H9 (cell line): Measurements from ENCODE around the gene RPEL1. TPM values are rescaled to one million over a fixed set of nuclear protein-coding genes. Genes with fewer than 3 reads are reported as not detected.

ENCODE experiments used
- DNase-seq: peaks from one replicate; pipeline ENCODE4 v3.0.0-alpha.2; 2017
- H2AFZ ChIP-seq: one replicate; pipeline ENCODE4 v1.6.1; 2013; ENCODE audit warnings: mild to moderate bottlenecking, low read length, control low read depth, moderate library complexity
- H2AK5ac ChIP-seq: 2 replicates; pipeline ENCODE4 v1.6.1; 2013; ENCODE audit warnings: low read length, control low read depth, mixed read lengths; ENCODE audit not compliant: insufficient read length
- H2BK120ac ChIP-seq: one replicate; pipeline ENCODE4 v1.6.1; 2013; ENCODE audit warnings: low read depth, mild to moderate bottlenecking, low read length, control low read depth, inconsistent platforms; ENCODE audit not compliant: poor library complexity, severe bottlenecking
- H2BK12ac ChIP-seq: 2 replicates; pipeline ENCODE4 v1.6.1; 2013; ENCODE audit warnings: low read length, control low read depth, mixed read lengths, low read depth; ENCODE audit not compliant: insufficient read length
- H2BK15ac ChIP-seq: 2 replicates; pipeline ENCODE4 v1.6.1; 2013; ENCODE audit warnings: low read depth, low read length, control low read depth
- H2BK20ac ChIP-seq: one replicate; pipeline ENCODE4 v1.6.1; 2013; ENCODE audit warnings: low read depth, mild to moderate bottlenecking, low read length, control low read depth, inconsistent platforms; ENCODE audit not compliant: poor library complexity, severe bottlenecking
- H2BK5ac ChIP-seq: 2 replicates; pipeline ENCODE4 v1.6.1; 2013; ENCODE audit warnings: low read length, control low read depth, mixed read lengths; ENCODE audit not compliant: insufficient read length
- H3K14ac ChIP-seq: 2 replicates; pipeline ENCODE4 v1.6.1; 2013; ENCODE audit warnings: low read length, control low read depth; ENCODE audit not compliant: insufficient read depth
- H3K18ac ChIP-seq: 2 replicates; pipeline ENCODE4 v1.6.1; 2013; ENCODE audit warnings: low read depth, mild to moderate bottlenecking, mixed read lengths, low read length, control low read depth; ENCODE audit not compliant: insufficient read length
- H3K23ac ChIP-seq: 2 replicates; pipeline ENCODE4 v1.6.1; 2013; ENCODE audit warnings: low read length, control low read depth, mixed read lengths, low read depth; ENCODE audit not compliant: insufficient read length
- H3K23me2 ChIP-seq: 2 replicates; pipeline ENCODE4 v1.6.1; 2013; ENCODE audit warnings: low read depth, mild to moderate bottlenecking, mixed read lengths, low read length, control low read depth; ENCODE audit not compliant: insufficient read length, poor library complexity, severe bottlenecking
- H3K27ac ChIP-seq: 2 replicates; pipeline ENCODE4 v1.5.1; 2013; ENCODE audit warnings: low read length, control low read depth, mixed read lengths, low read depth; ENCODE audit not compliant: insufficient read length
- H3K27me3 ChIP-seq: 2 replicates; pipeline ENCODE4 v1.6.1; 2013; ENCODE audit warnings: low read length, control low read depth, inconsistent platforms; ENCODE audit not compliant: insufficient read depth
- H3K4ac ChIP-seq: 2 replicates; pipeline ENCODE4 v1.6.1; 2013; ENCODE audit warnings: low read depth, mild to moderate bottlenecking, control low read depth, inconsistent platforms, low read length, moderate library complexity
- H3K4me1 ChIP-seq: 2 replicates; pipeline ENCODE4 v1.6.1; 2013; ENCODE audit warnings: low read length, control low read depth, inconsistent platforms; ENCODE audit not compliant: insufficient read depth
- H3K4me2 ChIP-seq: 2 replicates; pipeline ENCODE4 v1.6.1; 2013; ENCODE audit warnings: low read length, control low read depth, mixed read lengths; ENCODE audit not compliant: insufficient read length, insufficient read depth
- H3K56ac ChIP-seq: 2 replicates; pipeline ENCODE4 v1.6.1; 2013; ENCODE audit warnings: low read depth, mild to moderate bottlenecking, mixed read lengths, low read length, control low read depth; ENCODE audit not compliant: insufficient read length
- H3K79me1 ChIP-seq: 2 replicates; pipeline ENCODE4 v1.6.1; 2013; ENCODE audit warnings: low read depth, mild to moderate bottlenecking, moderate library complexity, low read length, control low read depth, inconsistent platforms; ENCODE audit not compliant: insufficient read depth, poor library complexity, severe bottlenecking
- H3K79me2 ChIP-seq: 2 replicates; pipeline ENCODE4 v1.6.1; 2013; ENCODE audit warnings: low read length, control low read depth, inconsistent platforms; ENCODE audit not compliant: insufficient read depth
- H3K9ac ChIP-seq: 2 replicates; pipeline ENCODE4 v1.6.1; 2013; ENCODE audit warnings: low read length, control low read depth, mixed read lengths; ENCODE audit not compliant: insufficient read length; ENCODE audit errors: extremely low read depth
- H3K9me3 ChIP-seq: one replicate; pipeline ENCODE4 v1.6.1; 2013; ENCODE audit warnings: low read depth, low read length, inconsistent platforms; ENCODE audit not compliant: control insufficient read depth
- H3T11ph ChIP-seq: one replicate; pipeline ENCODE4 v1.6.1; 2013; ENCODE audit warnings: mild to moderate bottlenecking, low read length, control low read depth, inconsistent platforms
- H4K20me1 ChIP-seq: one replicate; pipeline ENCODE4 v1.6.1; 2013; ENCODE audit not compliant: control insufficient read depth, insufficient read length, insufficient read depth
- H4K5ac ChIP-seq: 2 replicates; pipeline ENCODE4 v1.6.1; 2013; ENCODE audit warnings: low read depth, mild to moderate bottlenecking, mixed read lengths, low read length, control low read depth; ENCODE audit not compliant: insufficient read length
- H4K8ac ChIP-seq: replicated peaks from 2 replicates; pipeline ENCODE4 v1.6.1; 2013; ENCODE audit warnings: low read length, control low read depth, mixed read lengths, low read depth; ENCODE audit not compliant: insufficient read length
- H4K91ac ChIP-seq: 2 replicates; pipeline ENCODE4 v1.6.1; 2013; ENCODE audit warnings: low read depth, mild to moderate bottlenecking, moderate library complexity, mixed read lengths, low read length, control low read depth; ENCODE audit not compliant: insufficient read length
- H3K27ac Mint-ChIP-seq, 3 experiments: 2 replicates in 2 of 3; 3 replicates in 1 of 3; pipeline ENCODE4 v1.8.0; 2020 to 2021; ENCODE audit warnings: mixed read lengths in 3 of 3, mild to moderate bottlenecking in 1 of 3, moderate library complexity in 1 of 3
- H3K27me3 Mint-ChIP-seq: 2 replicates; pipeline ENCODE4 v1.8.0; 2021; ENCODE audit warnings: low read depth, mild to moderate bottlenecking, moderate library complexity, mixed read lengths
- H3K36me3 Mint-ChIP-seq, 3 experiments: 2 replicates in 2 of 3; 3 replicates in 1 of 3; pipeline ENCODE4 v1.8.0; 2020 to 2021; ENCODE audit warnings: low read depth in 3 of 3, mixed read lengths in 3 of 3; ENCODE audit not compliant: insufficient read depth in 1 of 3
- H3K4me1 Mint-ChIP-seq, 2 experiments: 2 replicates each; pipeline ENCODE4 v1.8.0; 2020; ENCODE audit warnings: mixed read lengths in 2 of 2
- H3K4me3 Mint-ChIP-seq, 2 experiments: 2 replicates in 1 of 2; 3 replicates in 1 of 2; pipeline ENCODE4 v1.8.0; 2020 to 2021; ENCODE audit warnings: mild to moderate bottlenecking in 2 of 2, mixed read lengths in 2 of 2, moderate library complexity in 1 of 2
- H3K9me3 Mint-ChIP-seq, 2 experiments: 2 replicates in 1 of 2; 3 replicates in 1 of 2; pipeline ENCODE4 v1.8.0; 2020; ENCODE audit warnings: mild to moderate bottlenecking in 2 of 2, mixed read lengths in 2 of 2, moderate library complexity in 1 of 2
- CTCF ChIP-seq: fragments of 200-600 bp; sonication (generic); conservative IDR thresholded peaks from 3 replicates; pipeline ENCODE4 v1.8.0; 2021; ENCODE audit warnings: antibody characterized with exemption, mild to moderate bottlenecking
- WGBS: extraction: QIAGEN DNeasy Blood & Tissue Kit; methylation state at CpG from one replicate; pipeline ENCODE4 v1.1.7; 2013; ENCODE audit warnings: missing lambda C conversion rate, low lambda C conversion rate, mixed read lengths; ENCODE audit not compliant: insufficient read length; ENCODE audit errors: extremely low coverage; 5-methylcytosine and 5-hydroxymethylcytosine counted together
- total RNA-seq: library from RNA; stranded (reverse); gene quantifications from 2 replicates; pipeline ENCODE4 v1.2.1, GENCODE V29; 2021

Gene RPEL1
- total RNA-seq, 1 experiment from 2014 or later: 0.13 TPM

GRCh38 chr10:103256613-103257012, 10.9 kb downstream of the RPEL1 start:
- peaks cover 4% of the 10 kb centered on the region for H3K27me3 Mint-ChIP-seq
- no peak overlapping the region for H3K4me2 ChIP-seq
- no peak overlapping the region for H2AK5ac ChIP-seq
- H2BK120ac ChIP-seq: no peak overlapping the region
- H3K14ac ChIP-seq: no peak overlapping the region
- no CpG with 5 or more reads among the region's 1 CpG for WGBS
- peaks cover 3 to 5% of the 10 kb centered on the region in 2 experiments; a peak in 1 of 4 replicates for H3K4me1 Mint-ChIP-seq
- H3K9ac ChIP-seq: no peak overlapping the region
- H3K27ac Mint-ChIP-seq: no peak overlapping the region
- no peaks in the 10 kb centered on the region for H3K4me1 ChIP-seq
- peaks cover 7 to 14% (median 14%) of the 10 kb centered on the region in 3 experiments; a peak in 6 of 7 replicates for H3K36me3 Mint-ChIP-seq
- H4K91ac ChIP-seq: no peak overlapping the region
- no peak overlapping the region for H2BK5ac ChIP-seq
- no peak overlapping the region for H2AFZ ChIP-seq
- H4K8ac ChIP-seq: no peak overlapping the region
- H3K23ac ChIP-seq: no peak overlapping the region
- H3K18ac ChIP-seq: no peak overlapping the region
- H3K27me3 ChIP-seq: no peaks in the 10 kb centered on the region
- peaks cover 6% of the 10 kb centered on the region for H3K9me3 ChIP-seq
- H3K4ac ChIP-seq: no peak overlapping the region
- no peak overlapping the region for H3K4me3 Mint-ChIP-seq
- no peak overlapping the region for H3K56ac ChIP-seq
- no peaks in the 10 kb centered on the region for H3K23me2 ChIP-seq
- no peaks in the 10 kb centered on the region for H3K79me1 ChIP-seq
- no peak overlapping the region for H3T11ph ChIP-seq
- H4K20me1 ChIP-seq: no peaks in the 10 kb centered on the region
- TF ChIP-seq CTCF: no peak
- no peak overlapping the region for H3K27ac ChIP-seq
- no peak overlapping the region for H4K5ac ChIP-seq
- H2BK12ac ChIP-seq: no peak overlapping the region
- no peak for DNase-seq
- H2BK15ac ChIP-seq: no peak overlapping the region
- no peak overlapping the region for H2BK20ac ChIP-seq
- no peaks in the 10 kb centered on the region for H3K79me2 ChIP-seq
- H3K9me3 Mint-ChIP-seq: peaks cover 26 to 28% of the 10 kb centered on the region in 2 experiments
